Caco-2 (cell line): Measurements from ENCODE around the gene PAQR4. TPM values are rescaled to one million over a fixed set of nuclear protein-coding genes. Genes with fewer than 3 reads are reported as not detected.

Source experiments
- BruUV-seq: library from RNA; stranded (reverse); fragments of 400-500 nt; replicated peaks from 2 replicates; lab custom pipeline; 2021; lab: Mats Ljungman, UMichigan
- CTCF ChIA-PET: fragments of 300-600 bp; sonication (Branson Sonifier 250); formaldehyde crosslinking; loops from one replicate; lab custom pipeline; 2022; ENCODE audit warnings: antibody characterized with exemption; lab: Charles Lee
- POLR2A ChIA-PET: fragments of 300-600 bp; sonication (Branson Sonifier 250); formaldehyde crosslinking; loops from one replicate; lab custom pipeline; 2022; ENCODE audit warnings: antibody characterized with exemption; lab: Charles Lee
- DNase-seq, 2 experiments: peaks; one replicate each; pipeline versions ENCODE4 v3.0.0 to v3.0.0-alpha.2; 2020 to 2022
- H3K27me3 ChIP-seq: replicated peaks from 2 replicates; pipeline ENCODE4 v1.6.0; 2011; ENCODE audit warnings: low read length; ENCODE audit not compliant: control insufficient read depth, insufficient read depth
- H3K36me3 ChIP-seq: 2 replicates; pipeline ENCODE4 v1.5.1; 2011; ENCODE audit warnings: low read length; ENCODE audit not compliant: control insufficient read depth, insufficient read depth
- H3K4me1 ChIP-seq: fragments of 250-450 bp; sonication (Bioruptor Pico); 2 replicates; pipeline ENCODE4 v1.5.1; 2020; ENCODE audit warnings: mild to moderate bottlenecking
- H3K4me3 ChIP-seq: 2 replicates; pipeline ENCODE4 v1.5.1; 2011; ENCODE audit warnings: low read depth, mild to moderate bottlenecking, control low read depth, low read length
- H3K9me3 ChIP-seq: fragments of 250-450 bp; sonication (Bioruptor Pico); 2 replicates; pipeline ENCODE4 v1.5.1; 2020; ENCODE audit warnings: mild to moderate bottlenecking, moderate library complexity
- H3K27ac Mint-ChIP-seq: one replicate; pipeline ENCODE4 v1.8.0; 2022; ENCODE audit warnings: mixed read lengths; ENCODE audit not compliant: unreplicated experiment
- H3K27me3 Mint-ChIP-seq: one replicate; pipeline ENCODE4 v1.8.0; 2022; ENCODE audit warnings: mixed read lengths; ENCODE audit not compliant: insufficient read depth, unreplicated experiment
- H3K36me3 Mint-ChIP-seq: one replicate; pipeline ENCODE4 v1.8.0; 2022; ENCODE audit warnings: mild to moderate bottlenecking, mixed read lengths; ENCODE audit not compliant: insufficient read depth, unreplicated experiment
- H3K4me1 Mint-ChIP-seq: one replicate; pipeline ENCODE4 v1.8.0; 2022; ENCODE audit warnings: low read depth, mixed read lengths; ENCODE audit not compliant: unreplicated experiment
- H3K4me3 Mint-ChIP-seq: one replicate; pipeline ENCODE4 v1.8.0; 2022; ENCODE audit warnings: mild to moderate bottlenecking, moderate library complexity, mixed read lengths; ENCODE audit not compliant: unreplicated experiment
- H3K9me3 Mint-ChIP-seq: one replicate; pipeline ENCODE4 v1.8.0; 2022; ENCODE audit warnings: mixed read lengths; ENCODE audit not compliant: unreplicated experiment
- CTCF ChIP-seq, 2 experiments: fragments of 200-600 bp in 1 of 2; IDR thresholded peaks; 1 replicate in 1 of 2; 2 replicates in 1 of 2; pipeline versions ENCODE4 v1.5.1 to v1.8.0; 2011 to 2022; ENCODE audit warnings: antibody characterized with exemption in 1 of 2, control low read depth in 1 of 2, inconsistent platforms in 1 of 2, low read depth in 1 of 2, low read length in 1 of 2, mild to moderate bottlenecking in 1 of 2, moderate library complexity in 1 of 2; ENCODE audit not compliant: insufficient read depth in 1 of 2, severe bottlenecking in 1 of 2, unreplicated experiment in 1 of 2
- intact Hi-C: fragments of 100-400 bp; cut with micrococcal nuclease; formaldehyde crosslinking; loops from one replicate; pipeline ENCODE4 v1.10.0; 2022; ENCODE audit not compliant: unreplicated experiment
- total RNA-seq: library from RNA; stranded (reverse); gene quantifications from 2 replicates; pipeline ENCODE4 v1.2.3, GENCODE V29; 2022

PAQR4 gene
- total RNA-seq, 1 experiment from 2014 or later, result 12.0 TPM

- Histone ChIP-seq H3K9me3 (no peaks in the 10 kb centered on the region), H3K36me3 (no peaks in the 10 kb centered on the region), H3K27me3 (no peaks in the 10 kb centered on the region), H3K4me1 (peaks cover 48% of the 10 kb centered on the region), H3K4me3 (no peak overlapping the region)
- H3K36me3 Mint-ChIP-seq, result peaks cover 13% of the 10 kb centered on the region
- ChIA-PET CTCF (interaction anchor here (0.5 to 0.6 kb wide), 2 partner anchors 19 to 224 kb away, joined by 3 to 6 read pairs; no protein-coding TSS in a partner anchor), POLR2A (no interaction called here)
- H3K27me3 Mint-ChIP-seq, result no peaks in the 10 kb centered on the region
- H3K4me1 Mint-ChIP-seq, result peaks cover 8% of the 10 kb centered on the region
- intact Hi-C loops, result no loop called here
- BruUV-seq, result no TSS peak
- no peaks in the 10 kb centered on the region for H3K9me3 Mint-ChIP-seq
- no peak for DNase-seq
- TF ChIP-seq CTCF (IDR thresholded peaks at IDR 0.05; ENCODE audit: insufficient read depth in 1 of 2, low read depth in 1 of 2, low read length in 1 of 2, severe bottlenecking in 1 of 2, unreplicated experiment in 1 of 2), result no peak
- H3K4me3 Mint-ChIP-seq, result no peak overlapping the region
- H3K27ac Mint-ChIP-seq, result no peak overlapping the region
These were observed 46.8 kb downstream of the PAQR4 start for GRCh38 chr16:3015865-3016521.

GRCh38 chr16:3017344-3017743, 48.2 kb downstream of the PAQR4 start:
- peaks cover 26% of the 10 kb centered on the region for H3K36me3 Mint-ChIP-seq
- no peak for TF ChIP-seq CTCF (IDR thresholded peaks at IDR 0.05; ENCODE audit: insufficient read depth in 1 of 2, low read depth in 1 of 2, low read length in 1 of 2, severe bottlenecking in 1 of 2, unreplicated experiment in 1 of 2)
- Histone ChIP-seq H3K36me3 (0 out of 2 replicates have a peak, but pooled peaks cover 2% of the 10 kb centered on the region), H3K9me3 (no peaks in the 10 kb centered on the region), H3K4me3 (no peak overlapping the region), H3K27me3 (no peaks in the 10 kb centered on the region), H3K4me1 (peaks cover 42% of the 10 kb centered on the region)
- no peak overlapping the region for H3K27ac Mint-ChIP-seq
- peak overlapping the region; percentile 44 for H3K4me3 Mint-ChIP-seq
- H3K9me3 Mint-ChIP-seq, result no peaks in the 10 kb centered on the region
- peaks cover 10% of the 10 kb centered on the region for H3K4me1 Mint-ChIP-seq
- intact Hi-C loops, result no loop called here
- DNase-seq, result no peak
- ChIA-PET CTCF (no interaction called here), POLR2A (no interaction called here)
- H3K27me3 Mint-ChIP-seq, result no peaks in the 10 kb centered on the region
- no TSS peak for BruUV-seq

- peak in 1 of 2 experiments; percentile 40 for DNase-seq
- POLR2A ChIA-PET, result interaction anchor here (3.5 kb wide), 1 partner anchor 8 kb away, joined by 34 read pairs; no protein-coding TSS in a partner anchor
- peak within 1 kb of the TSS; percentile 25 for H3K27ac Mint-ChIP-seq
These were observed 48.8 kb downstream of the PAQR4 start, which contains the start of gene CLDN6 for GRCh38 chr16:3017794-3018506. Gene CLDN6 (minus strand): TSS chr16:3018183. CDS start chr16:3016021, 2,162 bp downstream.

More at GRCh38 chr16:3017794-3018506, 48.8 kb downstream of the PAQR4 start, which contains the start of gene CLDN6:
- no TSS peak for BruUV-seq
- H3K36me3 Mint-ChIP-seq, result peaks cover 32% of the 10 kb centered on the region
- peak within 1 kb of the TSS; percentile 56 for H3K4me3 Mint-ChIP-seq
- no peaks in the 10 kb centered on the region for H3K9me3 Mint-ChIP-seq
- Histone ChIP-seq H3K4me1 (peaks cover 42% of the 10 kb centered on the region), H3K9me3 (no peaks in the 10 kb centered on the region), H3K27me3 (no peaks in the 10 kb centered on the region), H3K36me3 (0 out of 2 replicates have a peak, but pooled peaks cover 2% of the 10 kb centered on the region), H3K4me3 (no peak within 1 kb of the TSS)
- H3K4me1 Mint-ChIP-seq, result peaks cover 16% of the 10 kb centered on the region
- CTCF ChIA-PET, result interaction anchor here (6.9 kb wide), 1 partner anchor 13 kb away, joined by 113 read pairs; no protein-coding TSS in a partner anchor
- intact Hi-C loops, result no loop called here
- no peak for TF ChIP-seq CTCF (IDR thresholded peaks at IDR 0.05; ENCODE audit: insufficient read depth in 1 of 2, low read depth in 1 of 2, low read length in 1 of 2, severe bottlenecking in 1 of 2, unreplicated experiment in 1 of 2)
- H3K27me3 Mint-ChIP-seq, result no peaks in the 10 kb centered on the region
